HG03025 (cell line): Measurements from ENCODE around the gene MMEL1.

ENCODE experiments used
- ATAC-seq: cut with Tn5 transposase; IDR thresholded peaks from one replicate; pipeline ENCODE4 v1.9.1; 2021; ENCODE audit warnings: mild to moderate bottlenecking, moderate library complexity; ENCODE audit not compliant: unreplicated experiment, low FRiP score

The MMEL1 gene

GRCh38 chr1:2605509-2606395 lies 27.1 kb downstream of the MMEL1 start:
- no peak for ATAC-seq

- ATAC-seq = no peak
Observed at GRCh38 chr1:2604844-2605508, 27.8 kb downstream of the MMEL1 start.

- no peak for ATAC-seq
Observed at GRCh38 chr1:2604156-2604843, 28.5 kb downstream of the MMEL1 start.

GRCh38 chr1:2603521-2604155 lies 29.2 kb downstream of the MMEL1 start:
- ATAC-seq = no peak

GRCh38 chr1:2602866-2603520 lies 29.8 kb downstream of the MMEL1 start:
- no peak for ATAC-seq

GRCh38 chr1:2602311-2602835 lies 30.4 kb downstream of the MMEL1 start:
- no peak for ATAC-seq

GRCh38 chr1:2601721-2602303 lies 31.0 kb downstream of the MMEL1 start:
- no peak for ATAC-seq

GRCh38 chr1:2598329-2598931 lies 34.4 kb downstream of the MMEL1 start:
- ATAC-seq = no peak

- ATAC-seq = no peak
Observed at GRCh38 chr1:2597441-2598328, 35.1 kb downstream of the MMEL1 start.

GRCh38 chr1:2596530-2597333 lies 36.1 kb downstream of the MMEL1 start:
- ATAC-seq = no peak

GRCh38 chr1:2595812-2596529 lies 36.8 kb downstream of the MMEL1 start:
- ATAC-seq = no peak

- ATAC-seq = no peak
Observed at GRCh38 chr1:2595261-2595811, 37.5 kb downstream of the MMEL1 start.

GRCh38 chr1:2594641-2595131 lies 38.1 kb downstream of the MMEL1 start:
- ATAC-seq = no peak

- no peak for ATAC-seq
Observed at GRCh38 chr1:2594001-2594640, 38.7 kb downstream of the MMEL1 start.

GRCh38 chr1:2593251-2593878 lies 39.5 kb downstream of the MMEL1 start:
- ATAC-seq = no peak
